Stimulated activated CD8-positive, alpha-beta memory T cell treated with anti-CD3 and anti-CD28 coated beads, Interleukin-2, amount 100 ng/mL, for 48 hours (primary cell): ENCODE data around the gene NUTF2.
A peak's percentile ranks its signal among the peaks of the same experiment; 100 is the strongest.
"Not testable (repeated sequence)": the region's sequence is repeated elsewhere in the genome, so short reads cannot be mapped to it uniquely, and the experiment has no call there.

Experiments used
- DNase-seq, 2 donors: peaks; one replicate each; pipeline ENCODE4 v3.0.0-alpha.2; 2020; ENCODE audit warnings: low read depth in 2 of 2

The NUTF2 gene

DNA sequence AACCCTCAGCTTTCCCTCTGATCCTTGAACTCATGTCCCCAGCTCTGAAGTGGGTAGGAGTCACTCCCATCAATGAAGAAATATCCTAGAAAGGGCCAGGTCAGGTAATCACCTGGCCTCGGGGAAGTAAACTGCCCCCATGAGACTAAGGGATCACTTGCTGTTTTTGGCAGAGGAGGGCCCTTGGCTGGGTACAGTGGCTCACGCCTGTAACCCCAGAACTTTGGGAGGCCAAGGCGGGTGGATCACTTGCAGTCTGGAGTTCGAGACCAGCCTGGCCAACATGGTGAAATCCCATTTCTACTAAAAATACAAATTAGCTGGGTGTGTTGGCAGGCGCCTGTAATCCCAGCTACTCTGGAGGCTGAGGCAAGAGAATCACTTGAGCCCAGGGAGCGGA, 17.3 kb downstream of the NUTF2 start:
- not testable (repeated sequence) for DNase-seq

DNA sequence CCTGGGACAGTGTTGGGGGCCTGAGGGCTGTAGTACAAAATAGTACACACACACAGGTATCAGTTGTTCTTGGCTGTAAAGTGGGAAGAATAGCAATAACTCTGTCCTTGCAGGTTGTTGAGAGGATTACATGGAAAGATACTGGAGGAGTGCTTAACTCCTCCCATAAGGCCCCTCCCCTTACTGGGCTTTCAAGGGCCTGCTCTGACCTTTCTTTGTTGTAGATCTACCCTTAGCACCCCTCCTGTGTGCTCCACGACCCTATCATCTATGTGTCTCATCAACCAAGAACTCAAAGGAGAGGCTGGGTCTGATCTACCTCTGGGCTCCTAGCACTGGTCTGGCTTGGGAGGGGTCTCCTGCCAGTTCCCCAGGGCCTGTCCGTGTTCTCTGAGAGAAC, 17.9 kb downstream of the NUTF2 start:
- no peak for DNase-seq

DNA sequence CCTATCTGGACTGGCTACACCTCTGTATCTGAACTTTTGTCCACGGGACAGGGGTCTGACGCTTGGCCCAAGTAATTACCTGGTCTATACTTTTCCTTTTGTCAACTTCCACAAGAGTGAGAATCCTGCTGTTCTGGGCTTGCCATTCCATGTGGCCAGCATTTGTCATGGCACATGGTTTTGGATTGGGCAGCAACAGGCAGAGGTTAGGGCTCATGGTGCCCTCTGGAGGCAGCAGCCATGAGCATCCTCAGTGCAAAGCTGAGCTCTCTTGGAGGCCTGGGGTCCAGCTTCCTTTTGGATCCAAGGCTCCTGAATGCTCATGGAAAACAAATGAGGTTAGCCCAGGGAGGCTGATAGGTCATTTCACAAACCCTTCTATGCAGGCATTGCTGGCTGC, 18.6 kb downstream of the NUTF2 start:
- DNase-seq, result no peak

DNA sequence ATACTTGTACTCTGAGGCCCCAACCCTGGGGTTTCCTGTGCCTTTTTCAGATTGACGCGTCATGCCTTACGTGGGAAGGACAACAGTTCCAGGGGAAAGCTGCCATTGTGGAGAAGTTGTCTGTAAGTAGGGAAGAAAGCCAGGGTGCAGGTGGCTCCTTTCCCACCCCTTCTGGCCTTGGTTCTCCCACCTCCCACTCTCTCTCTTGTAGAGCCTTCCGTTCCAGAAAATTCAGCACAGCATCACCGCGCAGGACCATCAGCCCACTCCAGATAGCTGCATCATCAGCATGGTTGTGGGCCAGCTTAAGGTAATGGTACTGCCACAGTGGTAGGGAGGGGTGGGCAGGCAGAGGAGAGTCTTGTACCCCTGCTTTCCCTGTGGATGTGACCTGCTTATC, 21.6 kb downstream of the NUTF2 start:
- no peak for DNase-seq

DNA sequence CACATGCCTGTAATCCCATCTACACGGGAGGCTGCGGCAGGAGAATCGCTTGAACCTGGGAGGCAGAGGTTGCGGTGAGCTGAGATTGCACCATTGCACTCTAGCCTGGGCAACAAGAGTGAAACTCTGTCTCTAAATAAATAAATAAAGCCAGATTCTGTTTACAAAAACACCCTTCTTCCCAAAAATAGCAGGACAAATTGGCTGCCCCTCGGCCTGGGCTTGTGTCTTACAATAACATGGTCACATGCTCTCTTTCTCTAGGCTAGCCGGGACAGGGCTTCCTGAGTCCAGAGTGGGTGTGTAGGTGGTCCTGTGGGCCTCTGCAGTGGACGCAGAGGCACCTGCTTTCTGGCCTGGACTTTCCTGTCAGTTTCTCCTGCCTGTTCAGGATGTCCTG, 22.9 kb downstream of the NUTF2 start:
- no peak for DNase-seq

DNA sequence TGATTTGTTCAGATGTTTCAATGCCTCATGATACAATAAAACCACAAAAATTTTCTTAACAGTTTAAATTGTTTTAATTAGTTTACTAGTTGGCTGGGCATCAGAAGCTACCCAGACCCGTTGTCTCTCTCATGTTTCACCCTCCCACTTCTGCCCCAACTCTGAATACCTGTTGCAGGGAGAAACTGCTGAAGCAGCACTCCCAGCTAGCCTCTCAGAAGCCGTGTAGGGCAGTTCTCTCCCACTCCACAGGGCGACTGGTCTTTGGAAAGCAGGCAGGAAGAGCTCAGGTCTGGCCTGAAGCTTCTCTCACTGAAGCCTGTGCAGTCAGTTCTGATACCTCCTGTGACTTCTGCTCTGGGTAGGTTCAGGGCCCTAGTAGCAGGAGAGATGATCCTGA, 24.5 kb downstream of the NUTF2 start:
- DNase-seq, result no peak

DNA sequence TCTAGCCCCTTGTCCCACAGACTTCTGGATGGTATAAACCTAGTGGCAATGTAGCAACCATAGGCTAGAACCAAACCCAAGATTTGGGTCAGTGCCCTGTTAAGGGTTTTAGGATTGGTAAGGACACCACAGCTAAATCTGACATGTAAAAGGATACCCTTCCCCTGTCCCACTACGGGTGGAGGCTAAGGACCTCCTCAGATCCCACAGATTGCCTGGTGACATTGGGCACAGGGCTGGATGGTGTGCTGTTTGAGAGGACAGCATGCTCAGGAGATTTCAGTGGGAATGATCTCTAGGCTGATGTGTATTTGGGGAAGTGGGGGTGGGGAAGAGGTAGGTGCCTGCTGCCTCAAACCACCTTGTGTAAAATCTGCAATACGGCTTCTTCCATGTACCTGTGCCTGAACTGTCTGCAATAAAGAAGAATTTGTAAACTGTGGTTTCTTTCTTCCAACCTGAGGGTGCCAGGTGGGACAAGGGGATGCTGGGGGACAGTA, 25.4 kb downstream of the NUTF2 start:
- DNase-seq, result no peak

DNA sequence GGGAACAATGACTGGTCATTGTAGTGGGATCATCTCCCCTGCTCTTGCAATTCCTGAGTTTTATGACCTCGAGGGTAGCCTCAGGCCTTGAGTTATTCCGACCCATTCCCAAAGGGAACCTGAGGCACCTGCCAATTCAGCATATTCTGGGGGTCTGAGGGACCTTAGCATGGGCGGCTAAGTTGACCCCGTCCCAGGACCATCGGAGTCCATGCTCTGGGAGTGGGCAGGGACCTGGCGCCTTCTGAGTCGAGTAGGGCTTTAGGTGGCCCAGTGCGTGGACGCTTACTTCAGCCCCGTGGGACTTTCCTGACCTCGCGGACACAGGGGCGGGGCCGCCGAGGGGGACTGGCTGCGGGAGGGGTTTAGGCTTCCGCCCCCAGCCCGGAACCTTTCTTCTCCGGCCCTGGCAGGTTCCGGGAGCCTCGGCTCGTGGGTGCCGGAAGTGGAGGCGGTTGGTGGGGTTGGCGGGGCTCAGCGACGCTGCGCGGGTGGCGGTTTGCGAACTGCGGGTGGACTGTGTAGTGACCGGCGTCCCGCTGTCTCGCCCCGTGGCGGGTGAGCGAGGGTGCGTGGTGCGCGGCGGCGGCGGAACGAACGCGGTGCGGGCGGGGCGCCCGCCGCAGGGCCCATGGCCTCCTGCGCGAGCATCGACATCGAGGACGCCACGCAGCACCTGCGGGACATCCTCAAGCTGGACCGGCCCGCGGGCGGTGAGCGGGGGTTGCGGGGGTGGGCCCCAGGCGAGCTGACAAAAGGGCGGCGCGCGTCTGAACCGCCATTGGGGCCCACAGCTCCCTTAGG, 26.1 kb downstream of the NUTF2 start, which contains the start of gene EDC4:
EDC4 (plus strand) TSS at position 422 of the 804 bp plus-strand sequence; CDS start at position 632, 210 bp downstream.
- DNase-seq, result peak; percentile 81 to 88

DNA sequence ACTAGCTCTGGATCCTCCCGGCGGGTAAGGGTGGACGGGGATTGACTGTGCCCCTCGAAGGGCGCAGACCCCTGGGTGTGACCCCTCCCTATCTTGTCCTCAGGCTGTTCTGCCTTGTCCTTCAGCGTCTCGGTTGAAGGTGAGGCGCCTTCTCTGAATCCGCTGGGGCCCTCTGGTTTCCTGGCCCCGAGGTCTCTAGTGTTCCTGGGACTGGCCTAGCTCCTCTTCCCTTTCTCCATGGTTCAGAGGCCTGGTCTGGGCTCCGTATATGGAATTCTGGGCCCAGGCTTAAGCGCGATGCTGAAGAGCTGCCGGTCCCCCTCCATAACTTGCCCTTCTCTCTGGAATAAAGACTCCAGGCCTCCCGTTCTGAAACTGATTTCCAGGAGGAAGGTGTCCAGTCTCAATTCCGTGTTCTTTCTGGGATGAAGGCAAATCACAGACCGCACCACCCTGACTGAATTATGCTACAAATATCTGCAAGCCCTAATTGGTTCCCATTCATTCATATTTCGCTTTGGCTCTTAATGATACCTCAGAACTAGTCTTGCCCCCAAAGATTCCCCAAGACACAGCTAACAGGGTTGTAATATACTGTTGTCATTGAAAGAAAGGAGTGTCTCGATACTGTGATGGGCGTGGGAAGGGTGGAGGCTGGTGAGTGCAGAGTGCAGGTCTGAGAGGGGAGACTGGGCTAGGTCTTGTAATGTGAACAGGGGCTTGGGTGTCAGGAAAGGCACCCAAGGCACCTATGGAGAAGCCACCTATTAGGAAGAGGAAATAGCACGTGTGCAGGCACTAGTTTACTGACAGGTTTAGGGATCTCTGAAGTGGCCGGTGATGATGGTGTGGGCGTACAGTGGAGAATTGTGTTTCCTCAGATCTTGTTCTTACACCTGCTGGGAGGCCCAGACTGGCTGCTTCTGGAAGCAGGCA, 27.0 kb downstream of the NUTF2 start:
- DNase-seq, result no peak

DNA sequence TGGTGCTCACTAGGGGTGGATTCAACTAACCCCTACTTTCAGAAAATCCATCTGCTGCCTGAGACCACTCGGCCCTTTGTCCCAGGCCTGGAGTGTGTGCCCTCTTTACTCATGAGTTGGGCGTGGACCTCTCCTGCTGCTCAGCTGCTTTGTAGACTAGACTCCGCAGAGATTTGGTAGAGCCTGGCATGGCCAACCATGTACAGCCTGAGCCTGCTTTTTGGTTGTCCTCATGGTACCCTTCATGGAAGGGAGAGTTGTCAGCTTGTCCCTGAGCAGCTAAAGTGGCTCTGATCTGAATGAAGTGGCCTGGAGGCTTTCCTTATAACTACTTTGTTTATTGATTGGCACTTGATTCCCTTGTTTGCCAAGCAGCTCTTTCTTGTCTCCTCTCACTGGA, 27.6 kb downstream of the NUTF2 start:
- DNase-seq, result no peak

DNA sequence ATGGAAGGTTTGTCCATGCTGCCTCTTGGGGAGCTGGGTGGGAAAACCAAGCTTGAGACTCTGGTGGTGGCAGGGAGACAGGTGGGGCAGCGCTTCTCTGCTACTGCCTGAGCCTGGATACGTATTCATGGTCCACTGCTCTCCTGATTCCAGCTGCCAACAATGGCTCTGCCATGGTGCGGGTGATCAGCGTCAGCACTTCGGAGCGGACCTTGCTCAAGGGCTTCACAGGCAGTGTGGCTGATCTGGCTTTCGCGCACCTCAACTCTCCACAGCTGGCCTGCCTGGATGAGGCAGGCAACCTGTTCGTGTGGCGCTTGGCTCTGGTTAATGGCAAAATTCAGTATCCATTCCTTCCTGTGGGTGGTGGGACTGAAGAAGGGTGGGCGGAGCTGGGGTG, 30.3 kb downstream of the NUTF2 start:
- DNase-seq, result no peak

DNA sequence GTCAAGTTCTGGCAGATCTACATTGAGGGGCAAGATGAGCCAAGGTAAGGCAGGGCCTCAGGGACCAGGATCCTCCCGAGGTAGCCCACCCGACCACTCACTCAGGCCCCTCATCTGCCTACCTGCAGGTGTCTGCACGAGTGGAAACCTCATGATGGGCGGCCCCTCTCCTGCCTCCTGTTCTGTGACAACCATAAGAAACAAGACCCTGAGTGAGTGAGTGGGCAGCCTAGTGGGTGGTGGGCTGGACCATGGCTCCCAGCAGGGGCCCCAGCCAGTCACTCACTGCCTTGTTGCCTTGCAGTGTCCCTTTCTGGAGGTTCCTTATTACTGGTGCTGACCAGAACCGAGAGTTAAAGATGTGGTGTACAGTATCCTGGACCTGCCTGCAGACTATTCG, 31.5 kb downstream of the NUTF2 start:
- DNase-seq, result no peak

DNA sequence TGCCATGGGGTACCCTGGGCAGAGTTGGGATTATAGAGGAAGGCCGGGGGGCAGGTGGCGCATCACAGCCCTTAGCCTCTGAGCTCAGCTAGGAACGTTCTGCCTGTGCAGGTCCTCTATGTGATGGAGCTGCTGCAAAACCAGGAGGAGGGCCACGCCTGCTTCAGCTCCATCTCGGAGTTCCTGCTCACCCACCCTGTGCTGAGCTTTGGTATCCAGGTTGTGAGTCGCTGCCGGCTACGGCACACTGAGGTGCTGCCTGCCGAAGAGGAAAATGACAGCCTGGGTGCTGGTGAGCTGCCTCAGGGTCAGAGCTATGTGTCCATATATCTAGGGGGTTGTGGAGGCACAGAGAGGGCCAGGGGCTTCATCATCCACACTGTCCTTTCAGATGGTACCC, 32.1 kb downstream of the NUTF2 start:
- no peak for DNase-seq

DNA sequence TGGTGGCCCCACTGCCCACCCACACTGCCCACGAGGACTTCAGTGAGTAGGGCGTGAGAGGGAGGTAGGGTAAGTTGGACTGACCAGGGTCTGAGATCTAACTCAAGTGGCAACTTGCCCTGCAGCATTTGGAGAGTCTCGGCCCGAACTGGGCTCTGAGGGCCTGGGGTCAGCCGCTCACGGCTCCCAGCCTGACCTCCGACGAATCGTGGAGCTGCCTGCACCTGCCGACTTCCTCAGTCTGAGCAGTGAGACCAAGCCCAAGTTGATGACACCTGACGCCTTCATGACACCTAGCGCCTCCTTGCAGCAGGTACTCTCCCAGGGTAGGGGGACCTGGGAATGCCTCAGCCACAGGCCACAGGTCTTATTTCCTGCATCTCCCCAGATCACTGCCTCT, 32.7 kb downstream of the NUTF2 start:
- no peak for DNase-seq

DNA sequence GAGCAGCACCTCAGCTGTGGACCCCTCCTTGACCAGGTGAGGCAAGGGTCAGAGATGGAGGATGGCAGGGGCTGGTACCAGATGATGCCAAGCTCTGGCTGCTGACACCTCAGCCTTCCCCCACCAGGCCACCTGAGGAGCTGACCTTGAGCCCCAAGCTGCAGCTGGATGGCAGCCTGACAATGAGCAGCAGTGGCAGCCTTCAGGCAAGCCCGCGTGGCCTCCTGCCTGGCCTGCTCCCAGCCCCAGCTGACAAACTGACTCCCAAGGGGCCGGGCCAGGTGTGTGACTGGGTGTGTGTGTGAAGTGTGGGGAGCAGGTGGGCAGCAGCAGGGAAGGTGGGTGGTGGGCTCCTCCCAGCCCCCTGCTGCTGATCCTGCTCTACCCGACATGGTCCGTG, 33.2 kb downstream of the NUTF2 start:
- no peak for DNase-seq

DNA sequence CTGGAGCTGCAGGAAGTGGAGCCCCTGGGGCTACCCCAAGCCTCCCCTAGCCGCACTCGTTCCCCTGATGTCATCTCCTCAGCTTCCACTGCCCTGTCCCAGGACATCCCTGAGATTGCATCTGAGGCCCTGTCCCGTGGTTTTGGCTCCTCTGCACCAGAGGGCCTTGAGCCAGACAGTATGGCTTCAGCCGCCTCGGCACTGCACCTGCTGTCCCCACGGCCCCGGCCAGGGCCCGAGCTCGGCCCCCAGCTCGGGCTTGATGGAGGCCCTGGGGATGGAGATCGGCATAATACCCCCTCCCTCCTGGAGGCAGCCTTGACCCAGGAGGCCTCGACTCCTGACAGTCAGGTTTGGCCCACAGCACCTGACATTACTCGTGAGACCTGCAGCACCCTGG, 33.9 kb downstream of the NUTF2 start:
- no peak for DNase-seq

DNA sequence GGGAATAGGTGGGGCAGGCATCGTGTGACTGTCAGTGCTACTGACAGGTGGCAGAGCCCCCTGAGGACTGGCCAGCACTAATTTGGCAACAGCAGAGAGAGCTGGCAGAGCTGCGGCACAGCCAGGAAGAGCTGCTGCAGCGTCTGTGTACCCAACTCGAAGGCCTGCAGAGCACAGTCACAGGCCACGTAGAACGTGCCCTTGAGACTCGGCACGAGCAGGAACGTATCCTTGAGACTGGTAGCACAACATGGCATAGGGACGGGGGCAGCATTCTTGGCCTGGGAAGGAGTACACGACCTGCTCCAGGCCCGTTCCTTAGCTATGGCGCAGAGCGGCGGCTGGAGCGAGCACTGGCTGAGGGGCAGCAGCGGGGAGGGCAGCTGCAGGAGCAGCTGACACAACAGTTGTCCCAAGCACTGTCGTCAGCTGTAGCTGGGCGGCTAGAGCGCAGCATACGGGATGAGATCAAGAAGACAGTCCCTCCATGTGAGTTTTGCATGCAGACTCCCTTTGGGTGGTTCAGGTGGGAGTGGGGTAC, 35.0 kb downstream of the NUTF2 start:
- DNase-seq, result no peak

DNA sequence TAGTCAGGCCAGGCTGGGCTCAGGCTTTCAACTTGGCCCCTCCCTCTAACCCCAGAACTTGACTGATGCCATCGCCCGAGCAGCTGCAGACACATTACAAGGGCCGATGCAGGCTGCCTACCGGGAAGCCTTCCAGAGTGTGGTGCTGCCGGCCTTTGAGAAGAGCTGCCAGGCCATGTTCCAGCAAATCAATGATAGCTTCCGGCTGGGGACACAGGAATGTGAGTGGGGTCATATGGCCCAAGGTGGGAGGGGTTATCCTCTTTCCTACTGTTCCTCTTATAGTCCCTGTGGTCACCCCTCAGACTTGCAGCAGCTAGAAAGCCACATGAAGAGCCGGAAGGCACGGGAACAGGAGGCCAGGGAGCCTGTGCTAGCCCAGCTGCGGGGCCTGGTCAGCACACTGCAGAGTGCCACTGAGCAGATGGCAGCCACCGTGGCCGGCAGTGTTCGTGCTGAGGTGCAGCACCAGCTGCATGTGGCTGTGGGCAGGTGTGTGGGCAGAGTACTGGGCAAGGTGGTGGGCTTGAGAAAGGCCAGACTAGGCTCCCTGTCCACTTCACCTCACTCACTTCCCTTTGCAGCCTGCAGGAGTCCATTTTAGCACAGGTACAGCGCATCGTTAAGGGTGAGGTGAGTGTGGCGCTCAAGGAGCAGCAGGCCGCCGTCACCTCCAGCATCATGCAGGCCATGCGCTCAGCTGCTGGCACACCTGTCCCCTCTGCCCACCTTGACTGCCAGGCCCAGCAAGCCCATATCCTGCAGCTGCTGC, 35.8 kb downstream of the NUTF2 start:
- DNase-seq, result no peak

DNA sequence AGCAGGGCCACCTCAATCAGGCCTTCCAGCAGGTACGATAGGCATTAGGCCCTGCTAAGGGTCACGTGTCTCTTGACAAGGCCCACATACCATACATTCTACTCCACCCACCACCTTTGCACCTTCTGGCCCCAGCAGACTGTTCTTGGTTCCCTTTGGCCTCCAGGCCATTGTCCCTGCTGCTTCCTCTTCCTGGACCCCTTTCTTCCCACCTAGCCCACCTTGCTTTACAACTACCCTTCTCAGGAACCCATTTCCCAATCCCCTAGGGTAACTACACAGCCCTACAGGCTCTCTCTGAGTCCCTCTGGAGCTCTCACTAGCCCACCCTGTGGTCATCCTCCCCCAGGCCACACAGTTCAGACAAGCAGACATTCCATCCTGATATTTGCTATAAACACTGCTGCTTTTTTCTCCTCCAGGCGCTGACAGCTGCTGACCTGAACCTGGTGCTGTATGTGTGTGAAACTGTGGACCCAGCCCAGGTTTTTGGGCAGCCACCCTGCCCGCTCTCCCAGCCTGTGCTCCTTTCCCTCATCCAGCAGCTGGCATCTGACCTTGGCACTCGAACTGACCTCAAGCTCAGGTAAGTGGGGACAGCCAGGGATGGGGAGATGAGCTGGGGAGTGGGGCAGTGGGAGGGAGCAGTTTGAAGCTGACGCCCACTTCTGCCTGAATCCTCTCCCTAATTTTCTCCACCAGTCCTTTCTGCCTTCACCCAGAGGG, 36.6 kb downstream of the NUTF2 start:
- DNase-seq, result no peak

DNA sequence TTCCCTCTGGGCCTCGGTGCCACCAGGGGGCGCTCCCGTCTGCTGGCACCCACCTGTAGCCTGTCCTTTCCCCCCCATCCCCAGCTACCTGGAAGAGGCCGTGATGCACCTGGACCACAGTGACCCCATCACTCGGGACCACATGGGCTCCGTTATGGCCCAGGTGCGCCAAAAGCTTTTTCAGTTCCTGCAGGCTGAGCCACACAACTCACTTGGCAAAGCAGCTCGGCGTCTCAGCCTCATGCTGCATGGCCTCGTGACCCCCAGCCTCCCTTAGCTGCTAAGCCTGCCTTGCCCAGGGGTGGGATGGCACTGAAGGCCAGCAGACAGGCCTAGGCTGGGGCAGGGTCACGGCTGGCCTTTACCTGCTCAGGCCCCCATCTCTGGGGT, 37.1 kb downstream of the NUTF2 start:
- DNase-seq, result peak; percentile 56 to 63

DNA sequence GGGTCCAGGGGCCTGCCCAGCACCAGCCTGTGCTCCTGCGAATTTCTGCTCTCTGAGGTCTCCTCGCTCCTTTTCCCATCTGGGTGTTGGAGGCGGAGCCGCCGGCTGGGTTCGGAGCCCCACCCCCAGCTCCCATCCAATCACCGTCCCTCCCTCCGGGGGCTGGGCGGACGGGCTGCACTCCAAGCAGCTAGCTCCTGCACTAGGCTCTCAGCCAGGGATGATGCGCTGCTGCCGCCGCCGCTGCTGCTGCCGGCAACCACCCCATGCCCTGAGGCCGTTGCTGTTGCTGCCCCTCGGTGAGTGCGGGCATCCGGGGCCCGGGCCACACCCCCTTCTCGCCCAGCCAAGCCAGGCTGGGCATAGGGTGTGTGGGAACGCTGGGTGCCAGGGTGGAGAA, 38.0 kb downstream of the NUTF2 start, which contains the start of gene NRN1L:
NRN1L (plus strand) TSS at position 202 of the 400 bp plus-strand sequence; CDS start at position 221, 19 bp downstream.
- DNase-seq, result no peak
